Measurements from ENCODE around the gene NRG2. TPM values are rescaled to one million over a fixed set of nuclear protein-coding genes. Genes with fewer than 3 reads are reported as not detected.

The NRG2 gene
- total and polyA plus RNA-seq, 7 experiments from 2014 or later: 0.05 to 0.22 (median 0.12) TPM; not detected in 3

DNA sequence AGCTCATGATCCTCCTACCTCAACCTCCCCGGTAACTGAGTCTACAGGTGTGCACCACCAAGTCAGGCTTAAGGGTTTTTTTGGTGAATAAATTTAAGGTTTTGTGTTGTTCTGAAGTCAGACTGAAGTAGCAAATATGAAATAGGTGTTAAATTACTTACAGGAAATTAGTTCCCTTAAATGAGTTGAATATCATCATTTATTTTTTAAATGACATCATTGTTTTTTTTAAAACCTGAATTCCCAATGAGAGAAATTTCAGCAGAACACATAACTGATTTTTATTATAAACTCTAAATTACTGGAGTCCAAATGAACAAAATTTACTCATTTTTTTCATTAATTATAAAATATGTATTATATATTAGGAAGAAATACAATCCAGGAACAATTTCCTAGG lies 33.0 kb upstream of the NRG2 start:
- Histone ChIP-seq H3K27ac (ENCODE audit: low read depth, low read length) (no peak overlapping the region), H3K9me3 (ENCODE audit: control insufficient read depth in 2 of 3, low read length in 3 of 3) (no peaks in the 10 kb centered on the region), H3K4me1 (ENCODE audit: control insufficient read depth in 2 of 2, insufficient read depth in 2 of 2, low read length in 2 of 2) (no peaks in the 10 kb centered on the region), H3K4me3 (ENCODE audit: low read length) (no peak overlapping the region), H3K36me3 (ENCODE audit: control insufficient read depth in 2 of 3, insufficient read depth in 3 of 3, low read length in 3 of 3) (no peaks in the 10 kb centered on the region), H3K27me3 (ENCODE audit: control insufficient read depth in 2 of 2, insufficient read depth in 2 of 2, low read length in 2 of 2) (no peaks in the 10 kb centered on the region)
- no peaks in the 10 kb centered on the region for H3K4me1 Mint-ChIP-seq
- DNase-seq (no peak), ATAC-seq (no peak)
- ChIA-PET CTCF (interaction anchor here (0.6 to 9.7 kb wide), 5 partner anchors 11 to 79 kb away, joined by 3 to 109 read pairs (median 4); no protein-coding TSS in a partner anchor), POLR2A (no interaction called here)
- no peak overlapping the region for H3K27ac Mint-ChIP-seq
- H3K4me3 Mint-ChIP-seq: no peak overlapping the region
- H3K27me3 Mint-ChIP-seq: peaks cover 13 to 40% (median 25%) of the 10 kb centered on the region in 5 donors
- intact Hi-C loops (cut with micrococcal nuclease): loop anchor here in 1 of 2 donors (10.0 kb wide), 1 partner anchor 279 kb away; no protein-coding TSS in a partner anchor
- H3K36me3 Mint-ChIP-seq: no peaks in the 10 kb centered on the region
- H3K9me3 Mint-ChIP-seq: no peaks in the 10 kb centered on the region

DNA sequence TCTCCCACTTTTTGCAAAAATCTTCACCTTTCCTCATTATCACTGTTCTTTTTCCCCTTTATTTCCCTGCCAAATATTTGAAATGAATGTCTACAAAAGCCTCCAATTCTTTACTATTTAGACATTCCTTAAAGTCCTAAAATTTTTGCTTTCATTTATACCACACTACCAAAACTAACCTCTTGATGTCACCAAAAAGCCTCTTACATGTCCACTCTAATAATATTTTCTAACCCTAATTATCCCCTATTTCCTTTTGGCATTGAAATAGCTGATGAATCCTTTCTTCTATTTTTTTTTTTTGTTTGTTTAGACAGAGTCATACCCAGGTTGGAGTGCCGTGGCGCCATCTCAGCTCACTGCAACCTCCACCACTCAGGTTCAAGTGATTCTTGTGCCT lies 32.3 kb upstream of the NRG2 start:
- no peak overlapping the region for H3K4me3 ChIP-seq (ENCODE audit: low read length)
- H3K27ac Mint-ChIP-seq: no peak overlapping the region
- ATAC-seq (no peak), DNase-seq (no peak)
- H3K9me3 Mint-ChIP-seq: no peaks in the 10 kb centered on the region
- ChIA-PET CTCF (interaction anchor here (0.8 to 9.7 kb wide), 3 partner anchors 57 to 79 kb away, joined by 3 to 109 read pairs (median 5); no protein-coding TSS in a partner anchor), POLR2A (no interaction called here)
- peaks cover 13 to 39% (median 25%) of the 10 kb centered on the region in 5 donors for H3K27me3 Mint-ChIP-seq
- H3K4me3 Mint-ChIP-seq: no peak overlapping the region
- no peaks in the 10 kb centered on the region for H3K36me3 Mint-ChIP-seq
- H3K27ac ChIP-seq (ENCODE audit: low read depth, low read length): no peak overlapping the region
- no peaks in the 10 kb centered on the region for H3K27me3 ChIP-seq (ENCODE audit: control insufficient read depth in 2 of 2, insufficient read depth in 2 of 2, low read length in 2 of 2)
- no peaks in the 10 kb centered on the region for H3K9me3 ChIP-seq (ENCODE audit: control insufficient read depth in 2 of 3, low read length in 3 of 3)
- no peaks in the 10 kb centered on the region for H3K4me1 Mint-ChIP-seq
- intact Hi-C loops (cut with micrococcal nuclease): loop anchor here in 1 of 2 donors (10.0 kb wide), 1 partner anchor 279 kb away; no protein-coding TSS in a partner anchor
- no peaks in the 10 kb centered on the region for H3K36me3 ChIP-seq (ENCODE audit: control insufficient read depth in 2 of 3, insufficient read depth in 3 of 3, low read length in 3 of 3)
- no peaks in the 10 kb centered on the region for H3K4me1 ChIP-seq (ENCODE audit: control insufficient read depth in 2 of 2, insufficient read depth in 2 of 2, low read length in 2 of 2)

GRCh38 chr5:140073296-140073695 lies 30.2 kb upstream of the NRG2 start:
- Mint-ChIP-seq H3K9me3 (no peaks in the 10 kb centered on the region), H3K4me1 (no peaks in the 10 kb centered on the region), H3K4me3 (no peak overlapping the region), H3K36me3 (no peaks in the 10 kb centered on the region), H3K27ac (no peak overlapping the region), H3K27me3 (peaks cover 12 to 50% (median 24%) of the 10 kb centered on the region in 5 donors)
- DNase-seq: peak in 6 of 9 donors; percentile 25 to 54 (median 44)
- intact Hi-C loops (cut with micrococcal nuclease): loop anchor here (1.0 to 10.0 kb wide), 5 partner anchors 34 to 282 kb away; partner anchors contain the start of gene PURA (in 1 of the 2)
- ATAC-seq: no peak
- no peaks in the 10 kb centered on the region for H3K9me3 ChIP-seq (ENCODE audit: control insufficient read depth in 2 of 3, low read length in 3 of 3)
- ChIA-PET CTCF (interaction anchor here (0.8 to 9.7 kb wide), 12 partner anchors 9 to 286 kb away, joined by 3 to 109 read pairs (median 3); no protein-coding TSS in a partner anchor), POLR2A (interaction anchor here (0.5 to 1.0 kb wide), 4 partner anchors 34 to 102 kb away, joined by 3 to 11 read pairs (median 3); no protein-coding TSS in a partner anchor)
- H3K27ac ChIP-seq (ENCODE audit: low read depth, low read length): no peak overlapping the region
- no peaks in the 10 kb centered on the region for H3K36me3 ChIP-seq (ENCODE audit: control insufficient read depth in 2 of 3, insufficient read depth in 3 of 3, low read length in 3 of 3)
- H3K4me1 ChIP-seq (ENCODE audit: control insufficient read depth in 2 of 2, insufficient read depth in 2 of 2, low read length in 2 of 2): no peaks in the 10 kb centered on the region
- H3K4me3 ChIP-seq (ENCODE audit: low read length): no peak overlapping the region
- H3K27me3 ChIP-seq (ENCODE audit: control insufficient read depth in 2 of 2, insufficient read depth in 2 of 2, low read length in 2 of 2): no peaks in the 10 kb centered on the region

- Histone ChIP-seq H3K4me3 (ENCODE audit: low read length) (no peak overlapping the region), H3K27me3 (ENCODE audit: control insufficient read depth in 2 of 2, insufficient read depth in 2 of 2, low read length in 2 of 2) (no peaks in the 10 kb centered on the region), H3K4me1 (ENCODE audit: control insufficient read depth in 2 of 2, insufficient read depth in 2 of 2, low read length in 2 of 2) (no peaks in the 10 kb centered on the region), H3K27ac (ENCODE audit: low read depth, low read length) (no peak overlapping the region), H3K9me3 (ENCODE audit: control insufficient read depth in 2 of 3, low read length in 3 of 3) (no peaks in the 10 kb centered on the region), H3K36me3 (ENCODE audit: control insufficient read depth in 2 of 3, insufficient read depth in 3 of 3, low read length in 3 of 3) (no peaks in the 10 kb centered on the region)
- no peak overlapping the region for H3K27ac Mint-ChIP-seq
- H3K27me3 Mint-ChIP-seq: peaks cover 13 to 55% (median 20%) of the 10 kb centered on the region in 5 donors
- intact Hi-C loops (cut with micrococcal nuclease): loop anchor here (1.0 to 10.0 kb wide), 5 partner anchors 34 to 282 kb away; partner anchors contain the start of gene PURA (in 1 of the 2)
- ATAC-seq (no peak), DNase-seq (no peak)
- H3K9me3 Mint-ChIP-seq: no peaks in the 10 kb centered on the region
- no peak overlapping the region for H3K4me3 Mint-ChIP-seq
- CTCF ChIA-PET: interaction anchor here (0.6 to 9.7 kb wide), 15 partner anchors 8 to 286 kb away, joined by 3 to 109 read pairs (median 3); partner anchors contain the start of gene PURA
- H3K4me1 Mint-ChIP-seq: no peaks in the 10 kb centered on the region
- H3K36me3 Mint-ChIP-seq: no peaks in the 10 kb centered on the region
- POLR2A ChIA-PET: interaction anchor here (0.8 to 1.0 kb wide), 3 partner anchors 35 to 103 kb away, joined by 3 read pairs; no protein-coding TSS in a partner anchor
Measured at GRCh38 chr5:140072812-140073211, 29.7 kb upstream of the NRG2 start.

GRCh38 chr5:140060816-140061215 lies 17.7 kb upstream of the NRG2 start:
- Histone ChIP-seq H3K4me1 (ENCODE audit: control insufficient read depth in 2 of 2, insufficient read depth in 2 of 2, low read length in 2 of 2) (no peaks in the 10 kb centered on the region), H3K27ac (ENCODE audit: low read depth, low read length) (no peak overlapping the region), H3K36me3 (ENCODE audit: control insufficient read depth in 2 of 3, insufficient read depth in 3 of 3, low read length in 3 of 3) (no peaks in the 10 kb centered on the region), H3K27me3 (ENCODE audit: control insufficient read depth in 2 of 2, insufficient read depth in 2 of 2, low read length in 2 of 2) (peaks cover 4% of the 10 kb centered on the region in 2 donors), H3K4me3 (ENCODE audit: low read length) (no peak overlapping the region), H3K9me3 (ENCODE audit: control insufficient read depth in 2 of 3, low read length in 3 of 3) (no peaks in the 10 kb centered on the region)
- Mint-ChIP-seq H3K36me3 (no peaks in the 10 kb centered on the region), H3K27ac (no peak overlapping the region), H3K4me3 (no peak overlapping the region), H3K9me3 (no peaks in the 10 kb centered on the region), H3K27me3 (peaks cover 7 to 26% (median 22%) of the 10 kb centered on the region in 5 donors), H3K4me1 (no peaks in the 10 kb centered on the region)
- DNase-seq (no peak), ATAC-seq (no peak)
- ChIA-PET POLR2A (no interaction called here), CTCF (no interaction called here)
- intact Hi-C loops (cut with micrococcal nuclease): no loop called here

GRCh38 chr5:140058212-140058932 lies 15.3 kb upstream of the NRG2 start:
- Histone ChIP-seq H3K9me3 (ENCODE audit: control insufficient read depth in 2 of 3, low read length in 3 of 3) (no peaks in the 10 kb centered on the region), H3K4me3 (ENCODE audit: low read length) (no peak overlapping the region), H3K36me3 (ENCODE audit: control insufficient read depth in 2 of 3, insufficient read depth in 3 of 3, low read length in 3 of 3) (no peaks in the 10 kb centered on the region), H3K27me3 (ENCODE audit: control insufficient read depth in 2 of 2, insufficient read depth in 2 of 2, low read length in 2 of 2) (peaks cover 0 to 4% of the 10 kb centered on the region in 2 donors), H3K4me1 (ENCODE audit: control insufficient read depth in 2 of 2, insufficient read depth in 2 of 2, low read length in 2 of 2) (no peaks in the 10 kb centered on the region), H3K27ac (ENCODE audit: low read depth, low read length) (no peak overlapping the region)
- intact Hi-C loops (cut with micrococcal nuclease): no loop called here
- ChIA-PET CTCF (no interaction called here), POLR2A (no interaction called here)
- Mint-ChIP-seq H3K4me1 (no peaks in the 10 kb centered on the region), H3K9me3 (no peaks in the 10 kb centered on the region), H3K36me3 (no peaks in the 10 kb centered on the region), H3K27me3 (peaks cover 0 to 19% (median 17%) of the 10 kb centered on the region in 5 donors), H3K4me3 (no peak overlapping the region), H3K27ac (no peak overlapping the region)
- DNase-seq: no peak
- no peak for ATAC-seq
